ENCODE measurements around the gene SLC5A10.

The SLC5A10 gene

DNA sequence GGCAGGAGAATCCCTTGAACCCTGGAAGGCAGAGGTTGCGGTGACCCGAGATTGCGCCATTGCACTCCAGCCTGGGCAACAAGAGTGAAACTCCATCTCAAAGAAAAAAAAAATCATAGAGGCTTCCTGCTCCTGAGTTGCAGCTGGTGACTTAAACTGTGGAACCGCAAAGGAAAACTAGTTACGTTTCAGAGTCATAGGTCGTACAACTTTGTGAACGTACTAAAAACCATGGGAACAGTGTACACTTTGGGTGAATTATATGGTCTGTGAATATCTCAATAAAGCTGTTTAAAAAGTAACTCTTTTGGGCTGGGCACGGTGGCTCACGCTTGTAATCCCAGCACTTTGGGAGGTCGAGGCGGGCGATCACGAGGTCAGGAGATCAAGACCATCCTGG lies 23.6 kb downstream of the SLC5A10 start:
- Histone ChIP-seq H3K9me3 (ENCODE audit: insufficient read depth, low read length, severe bottlenecking) (no peaks in the 10 kb centered on the region), H3K79me2 (ENCODE audit: insufficient read depth, low read length) (no peaks in the 10 kb centered on the region), H4K20me1 (ENCODE audit: insufficient read depth, low read length) (peaks cover 11% of the 10 kb centered on the region), H3K4me2 (ENCODE audit: insufficient read depth, low read length) (no peak overlapping the region), H3K9ac (ENCODE audit: low read depth, low read length) (no peak overlapping the region), H3K27me3 (ENCODE audit: insufficient read depth, low read length, poor library complexity) (no peaks in the 10 kb centered on the region), H2AFZ (ENCODE audit: low read depth, low read length) (no peak overlapping the region), H3K27ac (ENCODE audit: low read length) (no peak overlapping the region), H3K36me3 (ENCODE audit: insufficient read depth, low read length) (no peaks in the 10 kb centered on the region), H3K4me3 (ENCODE audit: low read depth in 1 of 2, low read length in 2 of 2) (no peak overlapping the region), H3K4me1 (ENCODE audit: insufficient read depth, low read length) (no peaks in the 10 kb centered on the region)
- TF ChIP-seq EZH2 (IDR thresholded peaks at IDR 0.05; ENCODE audit: borderline replicate concordance, low read depth, low read length, severe bottlenecking), result no peak
- TF ChIP-seq, protein P1, sequence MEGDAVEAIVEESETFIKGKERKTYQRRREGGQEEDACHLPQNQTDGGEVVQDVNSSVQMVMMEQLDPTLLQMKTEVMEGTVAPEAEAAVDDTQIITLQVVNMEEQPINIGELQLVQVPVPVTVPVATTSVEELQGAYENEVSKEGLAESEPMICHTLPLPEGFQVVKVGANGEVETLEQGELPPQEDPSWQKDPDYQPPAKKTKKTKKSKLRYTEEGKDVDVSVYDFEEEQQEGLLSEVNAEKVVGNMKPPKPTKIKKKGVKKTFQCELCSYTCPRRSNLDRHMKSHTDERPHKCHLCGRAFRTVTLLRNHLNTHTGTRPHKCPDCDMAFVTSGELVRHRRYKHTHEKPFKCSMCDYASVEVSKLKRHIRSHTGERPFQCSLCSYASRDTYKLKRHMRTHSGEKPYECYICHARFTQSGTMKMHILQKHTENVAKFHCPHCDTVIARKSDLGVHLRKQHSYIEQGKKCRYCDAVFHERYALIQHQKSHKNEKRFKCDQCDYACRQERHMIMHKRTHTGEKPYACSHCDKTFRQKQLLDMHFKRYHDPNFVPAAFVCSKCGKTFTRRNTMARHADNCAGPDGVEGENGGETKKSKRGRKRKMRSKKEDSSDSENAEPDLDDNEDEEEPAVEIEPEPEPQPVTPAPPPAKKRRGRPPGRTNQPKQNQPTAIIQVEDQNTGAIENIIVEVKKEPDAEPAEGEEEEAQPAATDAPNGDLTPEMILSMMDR (IDR thresholded peaks at IDR 0.05; ENCODE audit: borderline replicate concordance, extremely low read depth, low read length, poor library complexity, severe bottlenecking), result no peak
- no peak for DNase-seq
- no peak for ATAC-seq (ENCODE audit: insufficient read depth, low read depth)

GRCh38 chr17:18976201-18976600 lies 24.2 kb downstream of the SLC5A10 start:
- ATAC-seq (ENCODE audit: insufficient read depth, low read depth) (no peak), DNase-seq (no peak)
- H3K79me2 ChIP-seq (ENCODE audit: insufficient read depth, low read length), result no peaks in the 10 kb centered on the region
- TF ChIP-seq, protein P1 (IDR thresholded peaks at IDR 0.05; ENCODE audit: borderline replicate concordance, extremely low read depth, low read length, poor library complexity, severe bottlenecking), result no peak
- no peak for TF ChIP-seq EZH2 (IDR thresholded peaks at IDR 0.05; ENCODE audit: borderline replicate concordance, low read depth, low read length, severe bottlenecking)
- no peak overlapping the region for H3K27ac ChIP-seq (ENCODE audit: low read length)
- no peaks in the 10 kb centered on the region for H3K4me1 ChIP-seq (ENCODE audit: insufficient read depth, low read length)
- H3K9ac ChIP-seq (ENCODE audit: low read depth, low read length), result no peak overlapping the region
- H3K4me2 ChIP-seq (ENCODE audit: insufficient read depth, low read length), result no peak overlapping the region
- no peaks in the 10 kb centered on the region for H3K9me3 ChIP-seq (ENCODE audit: insufficient read depth, low read length, severe bottlenecking)
- no peaks in the 10 kb centered on the region for H3K36me3 ChIP-seq (ENCODE audit: insufficient read depth, low read length)
- no peak overlapping the region for H3K4me3 ChIP-seq (ENCODE audit: low read depth in 1 of 2, low read length in 2 of 2)
- no peaks in the 10 kb centered on the region for H3K27me3 ChIP-seq (ENCODE audit: insufficient read depth, low read length, poor library complexity)
- peaks cover 11% of the 10 kb centered on the region for H4K20me1 ChIP-seq (ENCODE audit: insufficient read depth, low read length)
- no peak overlapping the region for H2AFZ ChIP-seq (ENCODE audit: low read depth, low read length)

GRCh38 chr17:18977021-18977420 lies 25.1 kb downstream of the SLC5A10 start:
- Histone ChIP-seq H3K4me1 (ENCODE audit: insufficient read depth, low read length) (no peaks in the 10 kb centered on the region), H3K4me2 (ENCODE audit: insufficient read depth, low read length) (no peak overlapping the region), H3K9me3 (ENCODE audit: insufficient read depth, low read length, severe bottlenecking) (no peaks in the 10 kb centered on the region), H2AFZ (ENCODE audit: low read depth, low read length) (no peak overlapping the region), H3K79me2 (ENCODE audit: insufficient read depth, low read length) (no peaks in the 10 kb centered on the region), H4K20me1 (ENCODE audit: insufficient read depth, low read length) (peaks cover 11% of the 10 kb centered on the region), H3K4me3 (ENCODE audit: low read depth in 1 of 2, low read length in 2 of 2) (no peak overlapping the region), H3K36me3 (ENCODE audit: insufficient read depth, low read length) (no peaks in the 10 kb centered on the region), H3K9ac (ENCODE audit: low read depth, low read length) (no peak overlapping the region), H3K27ac (ENCODE audit: low read length) (no peak overlapping the region), H3K27me3 (ENCODE audit: insufficient read depth, low read length, poor library complexity) (no peaks in the 10 kb centered on the region)
- DNase-seq (no peak), ATAC-seq (ENCODE audit: insufficient read depth, low read depth) (no peak)
- TF ChIP-seq, protein P1 (IDR thresholded peaks at IDR 0.05; ENCODE audit: borderline replicate concordance, extremely low read depth, low read length, poor library complexity, severe bottlenecking), result no peak
- no peak for TF ChIP-seq EZH2 (IDR thresholded peaks at IDR 0.05; ENCODE audit: borderline replicate concordance, low read depth, low read length, severe bottlenecking)

DNA sequence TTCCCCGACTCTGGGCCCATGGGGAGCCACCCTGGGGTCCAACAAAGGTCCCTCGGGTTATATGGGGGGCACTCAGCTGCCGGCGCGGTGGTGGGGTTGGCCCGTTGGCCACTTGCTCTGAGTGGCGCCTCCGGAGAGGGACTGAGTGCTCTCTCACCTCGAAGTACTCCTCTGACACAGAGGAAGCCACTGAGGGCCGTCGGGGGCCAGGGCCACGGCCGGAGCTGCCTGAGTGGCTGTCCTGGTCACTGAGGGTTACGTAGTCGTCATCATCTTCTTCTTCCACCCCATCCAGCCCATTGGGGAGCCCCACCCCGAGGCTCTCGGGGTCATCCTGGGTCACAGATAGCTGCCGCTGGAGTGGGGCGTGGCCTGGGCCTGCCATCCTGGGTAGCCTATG lies 25.7 kb downstream of the SLC5A10 start:
- no peak overlapping the region for H3K27ac ChIP-seq (ENCODE audit: low read length)
- TF ChIP-seq, protein P1 (IDR thresholded peaks at IDR 0.05; ENCODE audit: borderline replicate concordance, extremely low read depth, low read length, poor library complexity, severe bottlenecking), result no peak
- no peak for TF ChIP-seq EZH2 (IDR thresholded peaks at IDR 0.05; ENCODE audit: borderline replicate concordance, low read depth, low read length, severe bottlenecking)
- no peak overlapping the region for H3K4me2 ChIP-seq (ENCODE audit: insufficient read depth, low read length)
- no peaks in the 10 kb centered on the region for H3K27me3 ChIP-seq (ENCODE audit: insufficient read depth, low read length, poor library complexity)
- peaks cover 11% of the 10 kb centered on the region for H4K20me1 ChIP-seq (ENCODE audit: insufficient read depth, low read length)
- H2AFZ ChIP-seq (ENCODE audit: low read depth, low read length), result no peak overlapping the region
- H3K36me3 ChIP-seq (ENCODE audit: insufficient read depth, low read length), result no peaks in the 10 kb centered on the region
- DNase-seq (no peak), ATAC-seq (ENCODE audit: insufficient read depth, low read depth) (no peak)
- no peak overlapping the region for H3K9ac ChIP-seq (ENCODE audit: low read depth, low read length)
- H3K4me1 ChIP-seq (ENCODE audit: insufficient read depth, low read length), result no peaks in the 10 kb centered on the region
- H3K79me2 ChIP-seq (ENCODE audit: insufficient read depth, low read length), result no peaks in the 10 kb centered on the region
- no peaks in the 10 kb centered on the region for H3K9me3 ChIP-seq (ENCODE audit: insufficient read depth, low read length, severe bottlenecking)
- no peak overlapping the region for H3K4me3 ChIP-seq (ENCODE audit: low read depth in 1 of 2, low read length in 2 of 2)

Data from DND-41 (cell line).